Stimulated activated CD4-positive, alpha-beta T cell treated with anti-CD3 and anti-CD28 coated beads, Interleukin-1b, Interleukin-23, amount 100 ng/mL, for 1 hour (primary cell): ENCODE data around the gene TEKT2.

Experiments used
- DNase-seq, 2 donors: peaks; one replicate each; pipeline ENCODE4 v3.0.0-alpha.2; 2020; ENCODE audit warnings: low read depth in 2 of 2

Gene TEKT2

DNA sequence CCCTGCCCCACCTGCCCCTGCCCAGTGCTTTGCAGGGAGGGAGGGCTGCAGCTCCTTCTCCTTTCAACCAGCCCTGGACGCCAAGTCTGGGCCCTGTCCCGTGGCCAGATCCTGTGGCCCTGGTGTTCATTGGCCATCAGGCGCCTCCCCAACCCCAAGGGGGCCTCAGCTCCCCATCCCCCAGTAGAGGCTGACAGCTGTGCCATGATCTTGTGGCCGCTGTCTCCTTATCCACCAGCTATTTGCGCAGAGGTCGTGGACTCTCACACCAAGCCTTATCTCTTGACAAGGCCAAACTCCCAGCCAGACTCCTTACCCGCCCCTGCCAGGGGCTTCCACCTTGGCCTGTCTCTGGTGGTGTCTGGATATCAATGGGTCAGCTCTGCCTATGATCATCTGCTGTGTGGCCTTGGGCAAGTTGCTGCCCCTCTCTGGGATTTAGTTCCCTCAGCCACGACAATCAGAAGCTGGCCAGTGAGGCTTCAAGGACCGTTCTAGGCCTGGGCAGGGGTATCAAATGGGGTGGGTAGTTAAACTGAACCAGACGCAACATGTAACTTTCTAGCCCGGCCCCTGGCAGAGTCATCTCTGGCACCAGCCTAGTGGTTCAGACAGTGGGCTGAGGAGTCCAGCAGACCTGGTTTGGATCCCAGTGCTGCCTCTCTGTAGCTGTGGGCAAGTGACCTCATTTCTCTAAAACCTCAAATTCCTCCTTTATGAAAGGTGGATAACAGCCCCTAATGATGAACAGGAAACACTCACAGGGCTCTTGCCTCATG lies 44.4 kb downstream of the TEKT2 start:
- DNase-seq, result no peak

DNA sequence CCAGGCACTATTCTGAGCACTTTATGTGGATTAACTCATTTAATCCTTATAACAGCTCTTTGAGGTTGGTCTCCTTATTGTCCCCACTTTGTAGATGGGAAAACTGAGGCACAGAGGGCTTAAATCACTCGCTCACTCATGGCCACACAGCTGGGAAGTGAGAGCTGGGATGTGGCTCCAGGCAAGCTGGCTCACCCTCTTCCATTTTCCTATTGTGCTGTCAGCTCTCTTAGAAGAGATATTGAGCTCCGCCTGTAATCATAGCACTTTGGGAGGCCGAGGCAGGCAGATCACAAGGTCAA lies 45.0 kb downstream of the TEKT2 start:
- DNase-seq, result no peak

DNA sequence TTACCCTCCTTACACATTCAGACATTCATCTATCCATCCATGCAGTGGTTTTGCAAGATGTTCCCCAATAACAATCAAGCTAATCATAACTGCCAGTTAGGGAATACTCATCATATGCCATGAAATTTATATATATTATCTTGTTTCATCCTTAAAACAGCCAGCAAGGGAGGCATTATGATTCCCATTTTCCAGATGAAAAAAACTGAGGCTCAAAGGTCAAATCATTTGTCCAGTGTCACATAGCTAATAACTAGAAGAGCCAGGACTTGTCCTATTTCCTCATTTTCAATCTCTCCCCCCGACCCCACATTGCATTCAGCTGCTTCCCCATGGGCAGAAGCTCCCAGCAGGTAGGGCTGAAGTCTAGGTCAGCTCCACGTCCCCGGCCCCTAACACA lies 48.1 kb downstream of the TEKT2 start:
- no peak for DNase-seq

DNA sequence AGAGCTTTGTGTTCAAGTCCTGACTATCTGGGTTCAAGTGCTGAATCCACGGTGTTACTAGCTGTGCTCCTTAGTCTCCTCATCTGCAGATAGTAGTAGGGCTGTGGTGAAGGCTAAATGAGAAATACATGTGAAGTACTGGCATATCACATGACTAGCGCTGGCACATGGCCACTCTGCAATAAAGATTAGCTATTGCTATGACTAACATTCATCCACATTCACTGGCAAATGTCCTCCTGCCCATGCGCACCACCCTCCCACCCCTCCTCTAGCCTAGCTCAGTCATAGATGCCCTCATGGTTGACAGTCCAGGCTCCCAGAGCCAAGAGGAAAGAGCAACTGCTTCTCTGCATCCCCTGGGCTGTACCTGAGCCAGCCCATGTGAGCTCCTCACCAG lies 49.6 kb downstream of the TEKT2 start:
- no peak for DNase-seq

DNA sequence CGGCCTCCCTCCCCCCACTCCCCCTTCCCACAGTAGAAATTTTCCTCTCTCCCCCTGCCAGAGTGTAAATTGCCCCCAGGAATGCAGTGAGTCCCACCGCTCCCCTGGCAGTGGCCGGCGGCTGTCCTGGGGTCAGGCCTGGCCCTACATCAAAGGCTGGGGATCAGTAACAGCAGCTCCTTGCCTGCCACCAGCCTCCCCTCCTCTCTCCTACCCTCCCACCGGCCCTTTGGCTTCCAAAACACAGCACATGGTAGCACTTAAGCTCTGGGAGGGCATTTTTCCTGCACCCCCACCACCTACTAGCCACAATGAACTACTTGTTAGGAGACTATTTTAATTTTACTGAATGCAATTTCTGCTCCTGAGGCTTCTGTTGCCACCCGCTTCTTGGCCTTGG lies 50.1 kb downstream of the TEKT2 start:
- no peak for DNase-seq

DNA sequence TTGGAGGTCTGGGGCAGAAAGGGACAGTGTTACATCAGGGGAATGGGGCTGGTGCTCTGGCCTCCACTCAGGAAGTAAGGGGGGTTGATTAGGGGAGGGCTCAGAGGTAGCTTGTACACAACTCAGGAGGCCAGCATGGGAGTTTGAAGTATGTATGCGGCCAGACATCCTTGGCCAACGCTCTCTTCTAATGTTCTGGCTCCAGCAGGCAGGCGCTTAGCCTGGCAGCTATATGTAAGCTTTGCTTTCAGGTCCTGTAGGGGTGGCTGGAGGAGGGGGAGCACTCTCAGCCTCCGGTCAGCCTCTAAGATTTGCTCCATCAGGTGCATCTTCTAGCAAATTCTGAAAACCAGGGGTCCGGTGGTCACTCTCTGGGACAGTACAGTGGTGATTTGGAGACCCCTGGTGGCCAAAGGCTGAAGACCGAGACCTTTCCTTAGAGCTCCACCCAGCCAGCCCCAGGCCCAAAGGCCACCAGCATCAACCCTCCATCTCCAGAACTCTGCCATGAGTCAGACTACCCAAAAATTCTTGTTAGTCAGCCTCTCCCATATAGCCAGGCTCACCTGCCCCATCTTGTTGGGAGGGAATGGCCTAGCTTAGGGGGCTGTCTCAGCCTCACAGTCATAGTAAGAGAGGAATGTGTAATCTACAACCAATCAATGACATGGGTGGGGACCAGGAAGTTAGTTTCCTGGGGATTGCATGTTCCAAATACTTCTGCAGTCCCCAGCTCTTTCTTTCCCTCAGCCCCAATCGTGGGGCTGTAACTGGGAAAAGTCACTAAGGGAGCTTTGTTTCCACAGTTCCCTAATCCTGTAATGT lies 50.8 kb downstream of the TEKT2 start:
- DNase-seq, result no peak

DNA sequence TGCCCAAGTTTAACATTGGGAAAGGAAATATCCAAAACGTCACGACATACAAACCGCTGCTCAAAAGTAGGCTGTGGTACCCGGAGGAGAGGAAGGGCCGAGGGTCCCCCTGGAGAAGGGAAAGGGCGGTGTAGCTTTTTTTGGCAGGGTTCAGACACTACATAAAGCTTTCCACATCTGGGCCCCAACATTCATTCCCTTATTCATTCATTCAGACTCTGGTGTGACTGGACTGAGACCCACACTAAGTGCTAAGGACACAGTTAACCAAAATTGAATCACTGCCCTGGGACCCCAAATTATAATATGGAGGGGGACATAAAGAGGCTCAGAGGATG lies 51.4 kb downstream of the TEKT2 start:
- DNase-seq, result no peak

DNA sequence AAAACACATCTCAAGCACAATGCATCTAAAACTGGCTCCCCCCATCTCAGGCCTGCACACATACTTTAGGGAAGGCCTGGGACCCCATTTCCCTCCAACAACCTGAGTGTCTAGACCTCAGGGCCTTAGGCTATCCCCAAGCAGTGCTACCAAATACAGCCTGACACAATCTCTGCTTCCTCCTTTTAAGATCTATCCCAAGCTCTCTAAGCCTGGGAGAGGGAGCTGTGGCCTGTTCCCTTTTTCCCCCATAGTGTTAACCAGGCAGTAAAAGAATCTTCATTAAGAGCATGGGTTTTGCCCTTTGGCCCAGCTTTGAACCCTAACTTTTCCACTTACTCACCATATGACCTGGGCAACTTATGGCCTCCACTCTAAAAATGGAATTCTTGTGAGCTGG lies 51.9 kb downstream of the TEKT2 start:
- DNase-seq, result no peak

DNA sequence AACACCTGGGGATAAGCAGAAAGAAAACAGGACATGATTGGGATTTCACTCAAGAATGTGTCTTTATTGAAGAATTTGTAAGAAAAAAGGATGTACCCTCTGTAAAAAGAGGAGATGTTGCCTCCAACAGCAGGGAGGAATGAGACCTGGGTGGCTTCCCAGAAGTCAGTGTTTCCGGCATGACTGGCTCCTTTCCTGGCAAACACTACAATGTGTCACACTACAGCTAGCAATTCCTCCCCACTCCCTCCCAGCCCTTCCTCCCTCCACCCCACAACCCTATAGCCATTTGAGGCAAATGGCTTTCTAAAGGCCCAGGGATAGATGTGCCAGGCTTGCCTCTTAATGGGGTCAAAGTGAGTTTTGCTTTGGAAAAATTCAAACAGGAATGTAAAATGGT lies 52.6 kb downstream of the TEKT2 start:
- no peak for DNase-seq

DNA sequence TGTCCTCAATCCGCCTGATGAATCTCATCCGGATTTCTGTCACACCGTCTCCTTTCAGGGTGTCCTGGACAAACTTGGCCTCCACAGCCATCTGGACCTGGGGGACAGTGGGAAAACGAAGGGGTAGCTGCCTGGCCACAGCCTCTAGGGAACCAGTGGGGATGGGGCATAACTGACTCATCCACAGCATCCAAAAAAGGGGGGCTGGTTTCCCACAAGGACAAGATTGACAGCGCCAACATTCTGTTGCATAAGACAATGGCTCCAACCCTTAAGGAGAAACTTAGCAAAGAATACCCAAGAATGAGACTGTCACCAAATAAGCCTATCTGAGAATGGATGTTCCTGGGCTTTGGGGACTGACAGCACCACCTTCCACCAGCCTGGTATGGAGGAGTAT lies 53.3 kb downstream of the TEKT2 start:
- DNase-seq, result no peak

DNA sequence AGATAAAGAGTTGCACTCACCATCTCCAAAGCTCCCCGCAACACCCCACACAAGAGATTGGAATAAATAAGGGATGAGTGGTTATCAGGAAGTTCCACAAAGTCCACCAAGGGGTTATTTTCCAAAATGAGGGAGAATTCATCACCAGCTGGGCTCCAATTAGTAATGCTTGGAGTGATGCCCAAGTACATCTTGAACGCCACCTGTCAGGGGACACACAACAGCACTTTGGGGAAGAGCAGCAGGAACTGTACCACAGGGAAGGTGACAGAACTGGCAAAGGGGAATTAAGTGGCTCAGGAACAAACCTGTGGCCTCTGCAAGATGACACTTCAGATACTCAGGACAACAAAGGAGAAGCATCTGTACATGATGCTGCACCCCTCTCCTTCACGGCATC lies 53.9 kb downstream of the TEKT2 start:
- no peak for DNase-seq
